Islet of Langerhans (tissue), 1 donor: ENCODE data around the gene FYCO1.

Experiments
- FAIRE-seq: peaks from one replicate; lab custom pipeline; 2011; peaks lifted over from hg19 to GRCh38; lab: Jason Lieb, UNC

Gene FYCO1

DNA sequence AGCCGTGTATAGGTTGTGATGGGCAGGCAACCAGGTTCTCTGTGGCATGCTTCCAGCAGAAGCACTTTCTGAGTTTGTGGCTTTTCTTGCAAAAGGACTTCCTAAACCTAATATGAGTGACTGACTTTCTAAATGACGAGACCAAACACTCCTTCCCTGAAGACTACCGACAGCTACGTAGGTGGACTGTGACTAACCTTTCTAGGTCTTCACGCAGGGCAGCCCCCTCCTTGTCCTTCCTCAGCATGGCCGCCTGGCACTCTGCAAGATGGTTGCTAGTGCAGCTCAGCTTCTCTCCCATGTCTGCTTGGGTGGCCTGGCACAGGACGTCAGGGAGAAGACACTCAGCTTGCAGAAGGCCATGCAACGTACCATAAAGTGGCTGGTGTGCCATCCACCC lies 31.5 kb downstream of the FYCO1 start:
- no peak for FAIRE-seq

DNA sequence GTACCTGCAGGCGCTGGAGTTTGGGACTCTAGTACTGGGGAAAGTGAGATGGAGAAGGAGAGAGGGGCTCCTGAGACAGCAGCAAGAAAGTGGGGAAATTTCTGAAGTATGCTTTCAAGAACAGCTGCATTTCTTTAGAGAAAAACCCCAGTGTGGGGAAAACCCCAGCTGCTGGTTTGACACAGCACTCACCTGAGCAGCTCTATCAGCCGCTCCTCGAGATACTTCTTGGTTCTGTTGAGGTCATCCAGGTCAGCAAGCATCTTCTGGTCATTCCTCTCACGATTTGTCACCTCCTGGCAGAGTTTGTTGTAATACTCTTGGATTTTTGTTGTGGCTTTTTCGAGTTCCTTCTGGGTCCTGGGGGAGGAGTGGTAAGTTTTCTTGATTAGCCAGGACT lies 33.6 kb downstream of the FYCO1 start:
- no peak for FAIRE-seq

DNA sequence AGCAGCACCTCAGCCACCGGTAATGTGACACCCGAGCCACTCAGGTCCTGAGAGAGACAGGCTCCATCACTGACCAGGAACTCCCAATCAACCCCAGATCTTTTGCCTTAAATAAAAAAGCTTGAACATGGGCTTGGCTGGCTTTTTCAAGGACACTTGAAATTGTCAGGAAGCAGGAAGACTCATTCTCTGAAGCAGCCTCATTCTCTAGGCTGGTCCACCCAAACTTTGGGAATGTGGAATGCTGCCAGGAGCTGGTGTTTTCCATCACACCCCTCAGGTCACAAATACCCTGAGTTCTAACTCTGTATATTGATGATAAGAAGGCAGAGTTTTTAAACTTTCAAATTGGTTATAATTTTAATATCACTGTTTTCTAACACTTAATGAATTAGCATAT lies 35.3 kb downstream of the FYCO1 start:
- no peak for FAIRE-seq

DNA sequence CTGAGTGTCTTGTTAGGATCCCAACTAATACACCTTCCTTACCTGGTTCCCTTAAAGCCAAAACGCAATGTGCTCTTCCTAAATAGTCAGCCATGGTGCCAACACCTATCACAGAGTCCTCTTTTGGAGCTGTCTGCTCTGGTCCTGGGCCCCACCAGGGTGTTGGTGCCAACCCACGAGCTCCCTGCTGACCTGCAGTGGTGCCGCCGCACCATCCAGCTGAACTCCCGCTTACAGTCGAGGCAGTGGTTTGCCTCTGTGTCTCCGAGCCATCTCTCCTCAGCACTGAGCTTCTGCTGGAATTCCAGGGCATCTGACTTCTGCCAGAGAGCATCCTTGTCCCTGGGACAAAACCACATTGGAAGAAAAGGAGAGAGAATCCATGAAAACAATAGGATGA lies 36.4 kb downstream of the FYCO1 start:
- no peak for FAIRE-seq

DNA sequence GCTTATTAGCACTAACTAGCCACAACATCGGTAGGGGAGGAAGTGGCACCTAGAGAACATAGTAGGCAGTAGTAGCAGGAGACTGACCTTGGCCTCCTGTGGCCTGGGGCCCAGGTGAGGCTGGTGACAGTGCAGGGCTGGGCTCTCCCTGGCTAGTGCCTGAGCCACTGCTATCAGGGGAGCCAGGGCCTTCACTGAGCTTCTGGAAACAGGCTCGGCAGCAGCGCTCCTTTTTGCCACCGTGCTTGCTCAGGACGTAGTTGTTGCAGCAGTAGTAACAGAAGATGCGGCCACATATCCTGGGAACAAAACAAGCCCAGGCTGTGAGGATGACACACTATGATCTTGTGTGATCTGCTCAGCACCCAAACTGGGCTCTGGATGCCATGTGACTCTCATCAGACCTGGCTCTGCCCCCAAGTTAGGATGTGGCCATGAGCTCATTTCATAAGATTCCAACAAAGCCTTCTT lies 37.3 kb downstream of the FYCO1 start:
- FAIRE-seq, result no peak

DNA sequence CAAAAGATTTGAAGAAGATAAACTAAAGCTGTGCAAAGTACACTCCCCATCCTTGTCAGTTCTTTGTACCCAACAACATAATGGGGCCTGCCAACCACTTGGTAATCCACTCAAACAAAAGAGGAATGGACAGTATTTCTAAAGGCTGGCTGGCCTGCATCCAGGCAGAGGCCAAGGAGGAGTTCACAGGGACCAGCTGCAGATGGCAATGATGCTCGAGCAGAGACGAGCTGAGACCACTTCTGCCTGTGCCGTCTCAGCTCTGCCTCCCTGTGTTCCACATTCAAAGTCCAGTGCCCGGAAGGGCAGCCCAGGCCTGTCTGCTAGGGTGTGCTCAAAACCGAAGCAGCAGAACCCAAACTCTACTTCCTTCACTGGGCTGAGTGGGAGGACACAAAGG lies 38.0 kb downstream of the FYCO1 start:
- FAIRE-seq, result no peak

DNA sequence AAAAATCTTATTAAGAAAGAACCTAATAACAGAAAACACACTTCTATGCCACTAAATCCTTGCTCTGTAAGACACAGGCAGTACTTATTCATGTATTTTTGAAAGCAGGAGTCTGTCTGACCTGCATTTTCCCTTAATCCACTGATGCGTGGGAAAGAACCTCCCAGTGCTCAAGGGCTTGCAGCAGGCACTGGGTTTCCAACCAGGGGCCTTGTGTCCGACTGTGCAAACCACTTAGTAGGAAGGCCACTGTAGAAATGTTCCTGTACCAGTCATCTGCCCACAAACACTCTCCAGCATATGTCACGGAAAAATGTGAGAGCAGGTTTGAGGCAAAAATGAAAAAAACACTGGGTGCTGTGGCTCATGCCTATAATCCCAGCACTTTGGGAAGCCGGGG lies 39.9 kb downstream of the FYCO1 start:
- no peak for FAIRE-seq

DNA sequence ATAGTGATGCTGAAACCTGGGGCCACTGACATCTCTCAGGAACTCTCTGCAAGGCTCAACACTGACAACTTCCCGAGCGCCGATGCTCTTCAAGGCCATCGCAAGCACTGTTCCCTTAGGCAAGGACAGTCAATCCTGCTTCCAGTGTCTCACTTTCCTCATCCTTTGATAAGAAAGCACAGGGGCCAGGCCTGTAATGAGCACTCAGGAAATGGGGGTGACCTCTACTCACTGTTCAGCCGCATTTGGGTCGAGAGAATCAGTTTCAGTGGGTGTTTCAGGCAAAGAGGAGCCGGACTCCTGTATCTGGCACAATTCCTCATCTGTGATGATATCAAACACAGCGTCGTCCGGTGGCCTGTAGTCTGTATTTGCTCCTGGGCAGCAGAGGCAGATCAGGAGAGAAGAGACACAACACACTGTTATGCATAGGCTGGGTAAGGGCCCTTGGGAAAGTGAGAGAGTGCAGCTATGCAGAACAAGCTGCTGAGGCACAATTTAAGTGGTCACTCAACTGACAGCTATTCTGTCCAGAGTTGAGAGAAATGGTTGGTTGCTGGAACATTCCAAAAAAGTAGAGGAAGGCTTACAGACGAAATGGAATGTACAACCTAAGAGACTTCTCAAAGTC lies 40.5 kb downstream of the FYCO1 start:
- no peak for FAIRE-seq

DNA sequence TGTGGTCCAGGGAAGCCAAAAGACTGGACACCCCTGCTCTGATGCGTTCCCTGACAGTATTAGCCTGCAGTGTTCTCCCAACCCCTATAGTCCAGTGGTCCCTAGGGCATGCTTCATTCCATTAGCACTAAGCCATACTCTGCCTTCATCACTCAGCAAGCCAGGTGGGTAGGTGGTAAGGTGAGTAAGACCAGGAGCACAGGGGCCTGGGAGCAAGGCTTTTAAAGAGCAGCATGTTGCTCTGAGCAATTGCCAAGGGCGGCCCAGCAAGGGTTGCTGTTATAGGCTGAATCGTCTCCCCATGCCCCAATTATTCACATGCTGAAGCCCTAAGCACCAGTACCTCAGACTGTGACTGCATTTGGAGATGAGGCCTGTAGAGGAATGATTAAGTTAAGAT lies 41.3 kb downstream of the FYCO1 start:
- FAIRE-seq, result no peak

DNA sequence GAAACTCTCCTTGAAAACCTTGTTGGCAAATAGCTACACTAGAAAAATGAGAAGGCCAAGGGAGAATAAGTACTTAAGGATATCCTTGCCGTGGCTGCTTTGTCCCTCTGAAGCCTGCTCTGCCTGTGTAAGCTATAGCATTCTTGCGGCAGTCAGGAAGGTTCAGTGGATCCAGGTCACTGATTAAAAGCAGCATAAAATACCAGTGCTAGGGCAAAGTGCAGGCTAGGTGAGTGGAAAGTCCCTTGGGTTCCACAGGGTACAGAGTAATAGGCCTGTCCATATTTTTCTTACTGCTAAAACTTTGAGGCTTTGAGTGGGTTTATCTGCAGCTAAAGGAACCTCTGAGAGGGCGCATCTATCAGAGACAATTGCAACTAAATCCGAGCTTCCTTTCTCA lies 42.1 kb downstream of the FYCO1 start:
- FAIRE-seq, result no peak

DNA sequence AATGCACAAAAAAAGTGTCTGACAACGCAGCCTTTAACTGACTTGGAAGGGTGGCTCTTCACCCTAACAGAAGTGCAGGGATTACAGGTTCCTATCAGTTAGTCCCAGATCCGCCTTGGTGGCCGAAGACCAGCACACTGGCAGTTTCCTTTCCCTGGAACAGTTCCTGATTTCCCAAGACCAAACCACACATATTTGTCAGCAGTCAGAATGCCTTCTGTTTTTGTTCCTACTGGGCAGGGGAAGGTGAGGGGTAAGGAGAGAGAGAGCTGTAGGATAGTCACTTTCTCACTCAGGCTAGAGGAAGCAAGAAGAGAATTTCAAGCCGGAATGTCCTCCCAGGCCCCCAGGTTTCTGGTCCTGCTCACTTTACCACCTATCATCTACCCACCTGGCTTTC lies 43.2 kb downstream of the FYCO1 start:
- no peak for FAIRE-seq

DNA sequence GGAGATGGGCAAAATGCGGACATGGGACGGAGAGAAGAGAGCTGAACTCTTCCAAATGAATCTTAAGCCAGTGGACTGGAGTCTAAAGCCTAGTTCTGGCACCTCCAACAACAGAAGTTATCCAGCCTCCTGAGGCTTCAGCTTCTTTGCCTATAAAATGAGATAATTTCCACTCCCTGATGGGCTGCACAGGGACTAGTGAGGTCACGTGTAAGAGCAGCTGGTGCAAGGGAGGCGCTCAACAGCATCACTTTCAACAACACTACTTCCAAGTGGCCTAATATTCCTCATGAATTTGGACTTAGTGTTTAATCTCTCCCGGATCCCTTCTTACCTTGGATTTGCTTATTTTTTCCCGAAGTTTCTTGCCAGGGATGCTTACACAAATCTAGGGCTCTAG lies 43.7 kb downstream of the FYCO1 start:
- FAIRE-seq, result no peak

DNA sequence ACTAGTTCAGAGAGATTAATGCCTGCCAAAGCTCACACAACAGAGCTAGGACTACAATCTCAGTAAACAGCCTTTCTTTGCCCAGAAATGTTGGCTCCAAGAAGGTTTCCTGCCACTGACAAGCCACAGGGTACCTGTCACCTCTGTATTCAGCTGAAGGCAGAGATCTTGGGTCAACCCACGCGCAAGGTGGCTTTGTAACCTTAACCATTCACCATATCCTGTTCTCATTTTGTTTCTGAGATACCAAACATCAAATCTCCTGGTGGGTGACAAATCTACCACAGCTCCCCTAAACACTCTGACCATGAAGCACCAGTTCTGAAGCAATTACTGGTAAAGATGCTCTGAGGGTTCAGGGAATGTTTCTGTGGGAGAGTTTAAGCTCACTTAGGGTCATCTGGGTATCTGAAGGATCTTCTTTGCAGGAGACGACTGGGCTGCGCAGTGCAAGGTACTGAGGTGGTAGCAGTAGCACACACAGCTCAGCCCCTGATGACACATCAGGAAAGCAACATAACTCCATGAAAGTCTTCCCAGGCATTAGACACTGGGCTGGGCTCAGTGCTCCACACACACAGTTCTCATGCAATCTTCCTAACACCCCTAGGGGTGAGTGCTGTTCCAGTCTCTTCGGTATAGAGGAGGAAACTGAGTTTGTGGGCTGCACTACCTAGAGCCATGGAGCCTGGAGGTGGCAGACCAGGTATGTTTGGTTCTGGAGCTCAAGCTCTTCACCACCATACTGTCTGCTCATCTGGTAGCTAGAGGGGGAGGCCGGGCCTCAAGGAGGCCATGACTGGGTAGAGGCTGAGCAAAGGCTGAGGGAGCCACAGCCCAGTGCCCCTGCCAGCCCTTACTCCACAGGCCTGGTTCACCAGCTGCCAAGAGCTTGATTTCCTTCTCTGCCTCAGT lies 44.7 kb downstream of the FYCO1 start:
- FAIRE-seq, result no peak

DNA sequence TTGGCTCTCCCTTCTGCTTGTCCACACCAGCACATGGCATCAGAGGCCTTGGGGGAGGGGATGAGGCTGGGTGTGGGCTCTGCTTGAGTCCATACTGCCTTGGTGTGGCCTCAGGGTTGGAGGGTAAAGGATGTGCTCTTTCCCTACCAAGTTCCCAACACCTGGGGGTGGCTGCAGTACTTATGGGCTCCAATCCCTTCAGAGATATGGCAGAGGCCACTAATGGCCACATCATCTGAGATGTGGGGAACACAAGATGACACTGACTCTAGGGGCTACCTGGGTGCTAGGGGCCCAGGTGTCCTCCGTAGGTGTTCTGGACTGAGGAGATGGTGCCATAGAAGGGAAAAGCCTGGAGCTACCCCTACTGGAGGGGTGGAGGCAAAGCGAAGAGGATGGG lies 45.5 kb downstream of the FYCO1 start:
- FAIRE-seq, result no peak

DNA sequence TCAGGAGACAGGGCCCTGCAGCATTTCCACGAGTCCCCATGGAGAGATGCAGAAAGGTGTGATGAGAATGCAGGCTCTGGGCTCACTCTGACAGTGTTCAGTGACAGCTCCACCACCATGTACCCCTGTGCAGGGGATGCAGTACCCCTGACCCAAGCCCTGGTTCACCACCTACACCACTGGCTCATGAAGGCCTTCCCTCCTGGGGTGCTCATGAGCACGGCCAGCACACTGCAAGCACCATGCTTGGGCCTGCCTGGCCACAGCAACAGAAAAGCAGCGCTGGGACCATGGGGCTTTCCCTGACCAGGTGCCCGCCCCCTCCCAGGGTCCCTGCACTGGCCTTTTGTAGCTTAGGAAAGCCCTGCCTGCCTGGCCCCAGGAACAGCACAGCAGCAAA lies 46.2 kb downstream of the FYCO1 start:
- FAIRE-seq, result no peak

DNA sequence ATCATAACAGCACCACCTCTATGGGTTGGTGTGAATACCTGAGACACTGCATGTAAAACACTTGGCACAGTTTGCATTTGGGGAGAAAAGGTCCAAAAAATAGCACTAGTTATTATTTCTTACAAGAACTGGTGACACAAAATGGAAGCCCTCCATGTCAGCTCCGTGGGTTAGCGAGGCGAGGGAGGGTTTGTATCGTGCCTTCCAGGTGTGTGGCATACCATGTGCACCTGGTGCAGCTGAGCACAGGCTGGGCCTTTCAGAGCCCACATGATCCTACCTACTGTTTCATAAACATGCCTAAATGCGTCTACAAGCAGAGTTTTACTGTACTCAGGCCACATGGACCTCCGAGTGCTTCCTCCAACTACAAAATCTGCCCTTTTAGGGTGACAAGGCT lies 46.7 kb downstream of the FYCO1 start:
- no peak for FAIRE-seq

DNA sequence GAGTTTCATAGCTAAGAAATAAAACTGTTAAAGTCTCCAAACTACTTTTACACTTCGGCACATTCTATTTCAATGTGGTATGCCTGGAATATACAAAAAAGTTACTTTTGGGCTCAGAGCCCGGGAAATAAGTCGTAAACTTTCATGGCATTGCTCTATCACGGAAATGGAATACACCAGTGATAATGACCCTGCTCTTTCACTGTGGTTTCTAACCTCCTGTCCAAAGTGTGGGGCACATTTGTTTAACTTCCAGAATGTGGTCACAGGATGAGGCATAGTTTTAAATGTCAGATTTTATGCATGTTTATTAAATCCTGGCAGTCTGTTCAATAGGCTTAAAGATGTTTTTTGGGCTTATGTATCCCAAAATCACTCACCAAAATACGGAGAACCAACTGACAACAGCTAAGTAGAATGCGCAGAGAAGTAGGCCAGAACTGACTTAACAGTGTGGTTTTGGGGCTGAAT lies 47.3 kb downstream of the FYCO1 start:
- no peak for FAIRE-seq

DNA sequence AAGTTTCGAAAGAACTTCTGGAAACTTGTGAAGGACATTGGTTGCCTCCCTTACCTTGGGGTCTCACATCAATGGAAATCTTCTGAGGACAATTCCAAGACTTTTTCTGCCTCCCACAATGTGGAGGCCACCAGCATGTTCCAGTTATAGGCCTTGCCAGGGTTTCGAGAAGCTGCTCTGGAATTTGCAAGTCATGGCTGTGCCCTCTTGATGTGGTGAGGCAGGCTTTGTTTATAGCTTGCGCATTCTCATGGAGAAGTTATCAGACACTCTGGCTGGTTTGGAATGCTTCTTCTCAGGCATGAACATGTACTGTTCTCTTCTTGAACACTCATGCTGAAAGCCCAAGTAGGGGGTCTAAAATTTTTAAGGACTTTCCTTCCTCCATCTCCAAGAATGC lies 48.3 kb downstream of the FYCO1 start:
- FAIRE-seq, result no peak

DNA sequence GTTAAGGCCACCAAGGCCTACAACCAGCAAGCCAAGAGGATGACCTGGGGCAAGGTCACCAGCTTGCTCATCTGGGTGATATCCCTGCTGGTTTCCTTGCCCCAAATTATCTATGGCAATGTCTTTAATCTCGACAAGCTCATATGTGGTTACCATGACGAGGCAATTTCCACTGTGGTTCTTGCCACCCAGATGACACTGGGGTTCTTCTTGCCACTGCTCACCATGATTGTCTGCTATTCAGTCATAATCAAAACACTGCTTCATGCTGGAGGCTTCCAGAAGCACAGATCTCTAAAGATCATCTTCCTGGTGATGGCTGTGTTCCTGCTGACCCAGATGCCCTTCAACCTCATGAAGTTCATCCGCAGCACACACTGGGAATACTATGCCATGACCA lies 48.7 kb downstream of the FYCO1 start:
- no peak for FAIRE-seq

DNA sequence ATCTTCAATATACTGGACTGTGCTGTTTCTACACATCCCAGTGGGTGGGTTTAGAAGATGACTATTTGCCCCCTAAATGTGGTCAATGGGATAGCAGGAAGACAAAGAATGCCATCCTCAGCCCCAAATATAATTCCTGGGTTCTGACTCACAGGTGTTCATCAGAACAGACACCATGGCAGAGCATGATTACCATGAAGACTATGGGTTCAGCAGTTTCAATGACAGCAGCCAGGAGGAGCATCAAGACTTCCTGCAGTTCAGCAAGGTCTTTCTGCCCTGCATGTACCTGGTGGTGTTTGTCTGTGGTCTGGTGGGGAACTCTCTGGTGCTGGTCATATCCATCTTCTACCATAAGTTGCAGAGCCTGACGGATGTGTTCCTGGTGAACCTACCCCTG lies 49.3 kb downstream of the FYCO1 start:
- no peak for FAIRE-seq

DNA sequence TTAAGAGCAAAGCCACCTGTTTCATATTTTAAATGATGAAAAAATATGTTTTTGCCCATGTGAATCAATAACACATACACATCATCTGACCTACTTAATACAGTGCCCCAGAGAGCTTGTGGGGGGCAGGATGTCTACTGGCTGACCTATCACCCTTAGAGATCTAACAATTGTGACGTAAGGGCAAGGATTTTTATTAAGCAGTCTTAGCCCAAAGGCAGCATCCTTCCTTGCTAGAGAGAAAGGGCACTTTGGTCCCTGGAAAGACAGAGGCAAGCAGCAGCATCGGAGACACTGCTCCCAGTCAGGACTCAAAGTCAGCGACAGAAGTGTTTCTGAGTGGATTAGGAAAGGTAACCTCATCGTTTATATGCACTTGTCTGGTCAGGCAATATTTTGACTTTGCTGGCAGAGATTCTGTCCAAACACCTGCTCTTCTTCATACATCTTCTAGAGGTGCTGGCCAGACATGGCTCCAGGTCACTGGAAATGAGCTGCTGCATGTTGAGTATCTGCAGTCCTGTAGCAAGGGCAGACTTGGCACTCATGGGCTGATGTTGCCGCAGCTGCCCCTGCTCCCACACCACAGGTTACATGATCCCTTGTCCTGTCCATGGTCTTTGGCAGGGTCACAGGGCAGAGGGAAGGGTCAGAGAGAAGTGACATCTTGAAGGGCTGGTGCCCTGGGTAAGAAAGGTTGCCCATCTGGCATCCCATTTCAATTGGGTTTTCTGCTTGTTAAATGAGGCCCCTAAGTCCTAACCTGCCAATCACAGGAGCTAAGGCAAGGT lies 50.6 kb downstream of the FYCO1 start:
- no peak for FAIRE-seq

DNA sequence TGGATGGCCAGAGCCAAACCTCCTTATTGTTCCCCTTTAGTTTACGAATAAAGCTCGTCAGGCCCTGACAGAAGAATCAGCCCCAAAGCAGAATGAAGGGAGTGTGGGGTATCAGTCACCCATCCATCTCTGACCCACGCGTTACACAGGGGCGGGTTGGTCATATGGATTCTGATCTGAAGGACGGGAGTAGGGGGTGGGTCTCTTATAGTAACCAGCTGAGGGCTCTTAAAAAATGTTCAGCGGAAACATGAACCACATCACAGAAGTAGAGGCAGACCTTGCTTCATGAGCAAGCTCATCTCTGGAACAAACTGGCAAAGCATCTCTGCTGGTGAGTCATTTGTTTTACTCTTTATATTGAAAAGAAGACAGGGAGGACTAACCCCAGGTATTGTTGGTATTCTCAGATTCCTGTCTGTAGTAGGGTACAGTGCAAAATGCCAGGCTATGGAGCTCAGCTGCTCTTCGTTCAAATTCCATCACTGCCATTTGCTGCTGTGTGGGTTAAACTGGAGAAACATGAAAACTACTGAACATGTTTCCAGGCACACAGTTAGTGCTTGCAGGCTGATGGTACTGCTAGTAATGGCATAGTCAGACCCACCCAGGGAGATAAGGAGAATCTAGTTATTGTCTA lies 52.3 kb downstream of the FYCO1 start, which contains the start of gene CXCR6:
Gene CXCR6, plus strand, starts transcription at position 258 of the 640 bp plus-strand sequence. CDS start 3,018 bp downstream, outside the sequence.
- no peak for FAIRE-seq
